Measurements from ENCODE around the gene YKT6.

The YKT6 gene

GRCh38 chr7:44184206-44184872 is 16.4 kb upstream of the YKT6 start:
- Histone ChIP-seq H4K20me1 (ENCODE audit: control insufficient read depth, insufficient read depth, low read depth, low read length) (no peaks in the 10 kb centered on the region), H3F3A (ENCODE audit: control insufficient read depth, insufficient read depth) (no peaks in the 10 kb centered on the region), H3K4me2 (ENCODE audit: low read length) (no peak overlapping the region), H3K9me3 (ENCODE audit: control insufficient read depth, insufficient read depth, low read length) (peaks cover 16% of the 10 kb centered on the region), H3K4me1 (ENCODE audit: control insufficient read depth, low read length) (peaks cover 3% of the 10 kb centered on the region; the same call in 1 of the 2 replicates), H3K27me3 (ENCODE audit: control insufficient read depth, low read length) (peaks cover 35% of the 10 kb centered on the region), H3K9me2 (replicated peaks; ENCODE audit: control insufficient read depth, low read length) (no peaks in the 10 kb centered on the region), H3K36me3 (ENCODE audit: control insufficient read depth, low read length) (no peaks in the 10 kb centered on the region), H3K79me2 (ENCODE audit: control insufficient read depth, low read length) (no peaks in the 10 kb centered on the region), H3K4me3 (ENCODE audit: low read length) (no peak overlapping the region), H3K27ac (ENCODE audit: low read depth, low read length) (no peak overlapping the region)
- TF ChIP-seq EZH2phosphoT487 (IDR thresholded peaks at IDR 0.05; ENCODE audit: borderline replicate concordance, low read length) (no peak), CTCF (IDR thresholded peaks at IDR 0.05; ENCODE audit: low read depth, low read length, poor library complexity, severe bottlenecking) (no peak)

- Histone ChIP-seq H3K79me2 (ENCODE audit: control insufficient read depth, low read length) (no peaks in the 10 kb centered on the region), H3K9me2 (replicated peaks; ENCODE audit: control insufficient read depth, low read length) (no peaks in the 10 kb centered on the region), H3K27me3 (ENCODE audit: control insufficient read depth, low read length) (peaks cover 34% of the 10 kb centered on the region), H3K4me3 (ENCODE audit: low read length) (no peak overlapping the region), H3K36me3 (ENCODE audit: control insufficient read depth, low read length) (no peaks in the 10 kb centered on the region), H3K4me2 (ENCODE audit: low read length) (no peak overlapping the region), H4K20me1 (ENCODE audit: control insufficient read depth, insufficient read depth, low read depth, low read length) (no peaks in the 10 kb centered on the region), H3K27ac (ENCODE audit: low read depth, low read length) (no peak overlapping the region), H3K9me3 (ENCODE audit: control insufficient read depth, insufficient read depth, low read length) (peaks cover 16% of the 10 kb centered on the region), H3F3A (ENCODE audit: control insufficient read depth, insufficient read depth) (no peaks in the 10 kb centered on the region), H3K4me1 (ENCODE audit: control insufficient read depth, low read length) (peaks cover 3% of the 10 kb centered on the region; the same call in 1 of the 2 replicates)
- no peak for TF ChIP-seq EZH2phosphoT487 (IDR thresholded peaks at IDR 0.05; ENCODE audit: borderline replicate concordance, low read length)
- TF ChIP-seq CTCF (IDR thresholded peaks at IDR 0.05; ENCODE audit: low read depth, low read length, poor library complexity, severe bottlenecking), result no peak
Observed at GRCh38 chr7:44184873-44185446, 15.8 kb upstream of the YKT6 start.

- no peak for TF ChIP-seq CTCF (IDR thresholded peaks at IDR 0.05; ENCODE audit: low read depth, low read length, poor library complexity, severe bottlenecking)
- no peak for TF ChIP-seq EZH2phosphoT487 (IDR thresholded peaks at IDR 0.05; ENCODE audit: borderline replicate concordance, low read length)
- H3K9me2 ChIP-seq (replicated peaks; ENCODE audit: control insufficient read depth, low read length), result no peaks in the 10 kb centered on the region
Observed at GRCh38 chr7:44185729-44186128, 15.0 kb upstream of the YKT6 start.

More at GRCh38 chr7:44185729-44186128, 15.0 kb upstream of the YKT6 start:
- Histone ChIP-seq H3K4me3 (ENCODE audit: low read length) (no peak overlapping the region), H3K36me3 (ENCODE audit: control insufficient read depth, low read length) (no peaks in the 10 kb centered on the region), H3K27me3 (ENCODE audit: control insufficient read depth, low read length) (peaks cover 34% of the 10 kb centered on the region), H3F3A (ENCODE audit: control insufficient read depth, insufficient read depth) (no peaks in the 10 kb centered on the region), H3K79me2 (ENCODE audit: control insufficient read depth, low read length) (no peaks in the 10 kb centered on the region), H3K27ac (ENCODE audit: low read depth, low read length) (no peak overlapping the region), H3K4me1 (ENCODE audit: control insufficient read depth, low read length) (peaks cover 3% of the 10 kb centered on the region; the same call in 1 of the 2 replicates), H3K9me3 (ENCODE audit: control insufficient read depth, insufficient read depth, low read length) (peaks cover 16% of the 10 kb centered on the region), H4K20me1 (ENCODE audit: control insufficient read depth, insufficient read depth, low read depth, low read length) (no peaks in the 10 kb centered on the region), H3K4me2 (ENCODE audit: low read length) (no peak overlapping the region)

All from DOHH2 (cell line).